HepG2 (cell line): ENCODE results near the gene CAPRIN1. TPM values are rescaled to one million over a fixed set of nuclear protein-coding genes. Genes with fewer than 3 reads are reported as not detected.

Source experiments
- ARID4A ChIP-seq: sonication (generic); formaldehyde crosslinking; IDR thresholded peaks from 2 replicates; pipeline ENCODE4 v1.5.0; 2020; ENCODE audit warnings: mild to moderate bottlenecking, missing genetic modification reagents, borderline replicate concordance
- ASH2L ChIP-seq: fragments of 300-600, 200-600 bp; sonication (generic); IDR thresholded peaks from 2 replicates; pipeline ENCODE4 v1.7.0; 2017; ENCODE audit warnings: low read depth, mild to moderate bottlenecking, moderate library complexity, mixed read lengths, low read length; ENCODE audit not compliant: insufficient read length
- GRHL1 ChIP-seq: sonication (generic); formaldehyde crosslinking; conservative IDR thresholded peaks from 2 replicates; pipeline ENCODE4 v1.8.0; 2022; ENCODE audit warnings: missing genetic modification reagents
- HMG20B ChIP-seq: conservative IDR thresholded peaks from 2 replicates; pipeline ENCODE4 v1.6.1; 2016; ENCODE audit warnings: missing genetic modification reagents, missing compliant biosample characterization
- MAX ChIP-seq: IDR thresholded peaks from 2 replicates; pipeline ENCODE4 v1.6.1; 2012; ENCODE audit warnings: inconsistent platforms
- MYPOP ChIP-seq: sonication (generic); formaldehyde crosslinking; IDR thresholded peaks from 2 replicates; pipeline ENCODE4 v1.8.1; 2023; ENCODE audit warnings: mild to moderate bottlenecking, moderate library complexity, missing genetic modification reagents
- PBX2 ChIP-seq: IDR thresholded peaks from 2 replicates; pipeline ENCODE4 v1.6.1; 2016; ENCODE audit warnings: control low read depth
- SMC3 ChIP-seq: IDR thresholded peaks from 2 replicates; pipeline ENCODE4 v1.6.1; 2011; ENCODE audit warnings: low read length, improper control_type of control experiment
- TFE3 ChIP-seq: IDR thresholded peaks from 2 replicates; pipeline ENCODE4 v1.6.1; 2016
- UBTF ChIP-seq: sonication (generic); formaldehyde crosslinking; IDR thresholded peaks from 2 replicates; pipeline ENCODE4 v1.4.0; 2020; ENCODE audit warnings: mild to moderate bottlenecking, missing genetic modification reagents
- ZFYVE20 ChIP-seq: sonication (generic); formaldehyde crosslinking; IDR thresholded peaks from 2 replicates; pipeline ENCODE4 v1.8.0; 2023; ENCODE audit warnings: low read depth, mild to moderate bottlenecking, moderate library complexity, missing genetic modification reagents, borderline replicate concordance
- ZNF503 ChIP-seq: sonication (generic); formaldehyde crosslinking; IDR thresholded peaks from 2 replicates; pipeline ENCODE4 v1.4.0; 2020; ENCODE audit warnings: missing genetic modification reagents
- ZNF556 ChIP-seq: sonication (generic); formaldehyde crosslinking; IDR thresholded peaks from 2 replicates; pipeline ENCODE4 v1.4.0; 2020; ENCODE audit warnings: mild to moderate bottlenecking, missing genetic modification reagents, borderline replicate concordance
- polyA plus RNA-seq, 8 experiments: library from polyadenylated mRNA; depleted of rRNA in 3 of 8; stranded (reverse) in 7 of 8; unstranded in 1 of 8; fragments of >200 nt; fragmentation: Illumina TruSeq in 4 of 8; extraction: Trizol in 4 of 8; gene quantifications; 2 replicates each; pipeline versions ENCODE4 v1.2.1 to v1.2.3, GENCODE V29; 2011 to 2016; ENCODE audit warnings: low read depth in 4 of 8, missing spikeins in 1 of 8, mixed read lengths in 1 of 8; ENCODE audit not compliant: insufficient read depth in 1 of 8
- total RNA-seq, 5 experiments: library from RNA; depleted of rRNA; stranded (reverse); fragments of >200 nt; fragmentation: Illumina TruSeq; extraction: Trizol; gene quantifications; 2 replicates each; pipeline ENCODE4 v1.2.3, GENCODE V29; 2016; ENCODE audit warnings: low read depth in 1 of 5

Gene CAPRIN1
- total and polyA plus RNA-seq, 2 of the 13 experiments (the other 11 are each of a cell fraction or from before 2014, with no cell fraction given), result 114 to 162 TPM

- TF ChIP-seq TFE3 (CRISPR knock-in tag) (peak; percentile 38; the same call in 1 of the 2 replicates), ASH2L (peak; percentile 59), ARID4A (CRISPR knock-in tag) (peak; percentile 59; the same call in 1 of the 2 replicates), UBTF (CRISPR knock-in tag) (0 out of 2 replicates have a peak, but pooled peaks have one; percentile 20), MYPOP (0 out of 2 replicates have a peak, but pooled peaks have one; percentile 49), ZFYVE20 (CRISPR knock-in tag) (no peak), MAX (peak; percentile 84), GRHL1 (CRISPR knock-in tag) (no peak), ZNF556 (CRISPR knock-in tag) (peak; percentile 38; the same call in 1 of the 2 replicates), PBX2 (CRISPR knock-in tag) (no peak), HMG20B (CRISPR knock-in tag) (no peak), ZNF503 (CRISPR knock-in tag) (0 out of 2 replicates have a peak, but pooled peaks have one; percentile 23), SMC3 (no peak)
Measured at GRCh38 chr11:34053161-34053686, 1.7 kb downstream of the CAPRIN1 start (continued).
